DND-41 (cell line): ENCODE data around the gene MEIOB.

Experiments
- ATAC-seq: fragments of 200-7000 bp; cut with Tn5 transposase; 3 replicates; pipeline ENCODE4 v1.9.1; 2021; ENCODE audit warnings: low read depth; ENCODE audit not compliant: insufficient read depth
- DNase-seq: peaks from one replicate; pipeline ENCODE4 v3.0.0-alpha.2; 2020
- H2AFZ ChIP-seq: 2 replicates; pipeline ENCODE4 v1.6.0; 2012; ENCODE audit warnings: low read depth, low read length
- H3K27ac ChIP-seq: 2 replicates; pipeline ENCODE4 v1.5.1; 2012; ENCODE audit warnings: low read length, inconsistent platforms
- H3K27me3 ChIP-seq: fragments of 200-600 bp; sonication (generic); 2 replicates; pipeline ENCODE4 v1.6.0; 2012; ENCODE audit warnings: low read length, mild to moderate bottlenecking, inconsistent platforms; ENCODE audit not compliant: insufficient read depth, poor library complexity
- H3K36me3 ChIP-seq: 2 replicates; pipeline ENCODE4 v1.5.1; 2012; ENCODE audit warnings: low read length, inconsistent platforms; ENCODE audit not compliant: insufficient read depth
- H3K4me1 ChIP-seq: 2 replicates; pipeline ENCODE4 v1.5.1; 2012; ENCODE audit warnings: mild to moderate bottlenecking, low read length; ENCODE audit not compliant: insufficient read depth
- H3K4me2 ChIP-seq: 2 replicates; pipeline ENCODE4 v1.6.0; 2012; ENCODE audit warnings: mild to moderate bottlenecking, moderate library complexity, low read length, inconsistent platforms; ENCODE audit not compliant: insufficient read depth
- H3K4me3 ChIP-seq, 2 experiments: fragments of 200-600 bp in 1 of 2; shearing (Covaris generic) in 1 of 2; 2 replicates each; pipeline ENCODE4 v1.5.1; 2012 to 2016; ENCODE audit warnings: inconsistent platforms in 2 of 2, low read length in 2 of 2, mild to moderate bottlenecking in 2 of 2, low read depth in 1 of 2, moderate library complexity in 1 of 2
- H3K79me2 ChIP-seq: 2 replicates; pipeline ENCODE4 v1.6.0; 2012; ENCODE audit warnings: low read length, inconsistent platforms; ENCODE audit not compliant: insufficient read depth
- H3K9ac ChIP-seq: 2 replicates; pipeline ENCODE4 v1.6.0; 2012; ENCODE audit warnings: low read depth, mild to moderate bottlenecking, inconsistent platforms, low read length, moderate library complexity
- H3K9me3 ChIP-seq: 2 replicates; pipeline ENCODE4 v1.5.1; 2012; ENCODE audit warnings: low read length, moderate library complexity, mild to moderate bottlenecking, inconsistent platforms; ENCODE audit not compliant: insufficient read depth, severe bottlenecking
- H4K20me1 ChIP-seq: 2 replicates; pipeline ENCODE4 v1.6.0; 2012; ENCODE audit warnings: low read length; ENCODE audit not compliant: insufficient read depth
- CTCF ChIP-seq: IDR thresholded peaks from 2 replicates; pipeline ENCODE4 v1.5.1; 2012; ENCODE audit warnings: borderline replicate concordance, low read length, moderate library complexity, mild to moderate bottlenecking; ENCODE audit not compliant: poor library complexity, severe bottlenecking; ENCODE audit errors: extremely low read depth
- EZH2 ChIP-seq: IDR thresholded peaks from 3 replicates; pipeline ENCODE4 v1.6.1; 2012; ENCODE audit warnings: borderline replicate concordance, low read depth, mild to moderate bottlenecking, moderate library complexity, low read length, inconsistent platforms; ENCODE audit not compliant: severe bottlenecking

The MEIOB gene

GRCh38 chr16:1851793-1852192, 20.2 kb downstream of the MEIOB start:
- H3K27ac ChIP-seq, result no peak overlapping the region
- H3K36me3 ChIP-seq, result no peaks in the 10 kb centered on the region
- no peak overlapping the region for H3K4me2 ChIP-seq
- TF ChIP-seq CTCF (no peak), EZH2 (no peak)
- no peaks in the 10 kb centered on the region for H3K9me3 ChIP-seq
- H3K9ac ChIP-seq, result no peak overlapping the region
- no peak overlapping the region for H2AFZ ChIP-seq
- peaks cover 7% of the 10 kb centered on the region for H3K27me3 ChIP-seq
- DNase-seq (no peak), ATAC-seq (no peak)
- no peaks in the 10 kb centered on the region for H4K20me1 ChIP-seq
- H3K79me2 ChIP-seq, result no peaks in the 10 kb centered on the region
- peaks cover 9% of the 10 kb centered on the region for H3K4me1 ChIP-seq
- no peak overlapping the region for H3K4me3 ChIP-seq

GRCh38 chr16:1850981-1851380, 21.0 kb downstream of the MEIOB start:
- Histone ChIP-seq H3K9me3 (no peaks in the 10 kb centered on the region), H3K9ac (no peak overlapping the region), H3K4me2 (no peak overlapping the region), H3K36me3 (no peaks in the 10 kb centered on the region), H4K20me1 (no peaks in the 10 kb centered on the region), H3K79me2 (no peaks in the 10 kb centered on the region), H2AFZ (no peak overlapping the region), H3K4me3 (no peak overlapping the region), H3K27ac (no peak overlapping the region), H3K27me3 (peaks cover 7% of the 10 kb centered on the region), H3K4me1 (peaks cover 9% of the 10 kb centered on the region)
- ATAC-seq, result no peak
- DNase-seq, result no peak
- TF ChIP-seq CTCF, result no peak
- no peak for TF ChIP-seq EZH2

GRCh38 chr16:1846416-1846815, 25.5 kb downstream of the MEIOB start:
- Histone ChIP-seq H3K4me1 (no peaks in the 10 kb centered on the region), H2AFZ (no peak overlapping the region), H3K9ac (no peak overlapping the region), H3K36me3 (no peaks in the 10 kb centered on the region), H4K20me1 (no peaks in the 10 kb centered on the region), H3K9me3 (no peaks in the 10 kb centered on the region), H3K4me3 (no peak overlapping the region), H3K27me3 (peaks cover 4% of the 10 kb centered on the region), H3K79me2 (no peaks in the 10 kb centered on the region), H3K4me2 (no peak overlapping the region), H3K27ac (no peak overlapping the region)
- TF ChIP-seq CTCF, result no peak
- no peak for TF ChIP-seq EZH2
- ATAC-seq (no peak), DNase-seq (no peak)

GRCh38 chr16:1845985-1846384, 26.0 kb downstream of the MEIOB start:
- Histone ChIP-seq H3K79me2 (no peaks in the 10 kb centered on the region), H2AFZ (no peak overlapping the region), H3K27me3 (peaks cover 1% of the 10 kb centered on the region), H3K4me2 (no peak overlapping the region), H4K20me1 (no peaks in the 10 kb centered on the region), H3K9ac (no peak overlapping the region), H3K4me3 (no peak overlapping the region), H3K36me3 (no peaks in the 10 kb centered on the region), H3K9me3 (no peaks in the 10 kb centered on the region), H3K4me1 (no peaks in the 10 kb centered on the region), H3K27ac (no peak overlapping the region)
- DNase-seq, result no peak
- TF ChIP-seq EZH2 (no peak), CTCF (no peak)
- ATAC-seq, result no peak
